B cell (primary cell): ENCODE measurements around the gene PHLDB3.
"Not testable (repeated sequence)": the region's sequence is repeated elsewhere in the genome, so short reads cannot be mapped to it uniquely, and the experiment has no call there.

Source experiments
- CTCF ChIP-seq: fragments of 200-600 bp; IDR thresholded peaks from one replicate; pipeline ENCODE4 v1.8.0; 2022; ENCODE audit warnings: antibody characterized with exemption, mild to moderate bottlenecking
- EZH2 ChIP-seq: IDR thresholded peaks from 2 replicates; pipeline ENCODE4 v1.6.1; 2012; ENCODE audit warnings: borderline replicate concordance, low read depth, mild to moderate bottlenecking, moderate library complexity, low read length; ENCODE audit not compliant: insufficient read depth, poor library complexity, severe bottlenecking

GRCh38 chr19:43512399-43512798, 7.9 kb upstream of the PHLDB3 start:
- not testable (repeated sequence) for TF ChIP-seq CTCF, EZH2
